Fibroblast of lung (primary cell): Measurements from ENCODE around the gene TMX4.

Source experiments
- EZH2 ChIP-seq: IDR thresholded peaks from 2 replicates; pipeline ENCODE4 v1.5.1; 2012; ENCODE audit warnings: low read length, control low read depth, mild to moderate bottlenecking; ENCODE audit errors: missing control alignments
- TF ChIP-seq, protein P1 (sequence below), 2 donors: IDR thresholded peaks in 1 of 2; conservative IDR thresholded peaks in 1 of 2; 1 replicate in 1 of 2; 2 replicates in 1 of 2; pipeline ENCODE4 v1.5.1; 2011 to 2012; ENCODE audit warnings: low read length in 2 of 2, control low read depth in 1 of 2, inconsistent platforms in 1 of 2, low read depth in 1 of 2, mild to moderate bottlenecking in 1 of 2

- TF ChIP-seq, protein P1, sequence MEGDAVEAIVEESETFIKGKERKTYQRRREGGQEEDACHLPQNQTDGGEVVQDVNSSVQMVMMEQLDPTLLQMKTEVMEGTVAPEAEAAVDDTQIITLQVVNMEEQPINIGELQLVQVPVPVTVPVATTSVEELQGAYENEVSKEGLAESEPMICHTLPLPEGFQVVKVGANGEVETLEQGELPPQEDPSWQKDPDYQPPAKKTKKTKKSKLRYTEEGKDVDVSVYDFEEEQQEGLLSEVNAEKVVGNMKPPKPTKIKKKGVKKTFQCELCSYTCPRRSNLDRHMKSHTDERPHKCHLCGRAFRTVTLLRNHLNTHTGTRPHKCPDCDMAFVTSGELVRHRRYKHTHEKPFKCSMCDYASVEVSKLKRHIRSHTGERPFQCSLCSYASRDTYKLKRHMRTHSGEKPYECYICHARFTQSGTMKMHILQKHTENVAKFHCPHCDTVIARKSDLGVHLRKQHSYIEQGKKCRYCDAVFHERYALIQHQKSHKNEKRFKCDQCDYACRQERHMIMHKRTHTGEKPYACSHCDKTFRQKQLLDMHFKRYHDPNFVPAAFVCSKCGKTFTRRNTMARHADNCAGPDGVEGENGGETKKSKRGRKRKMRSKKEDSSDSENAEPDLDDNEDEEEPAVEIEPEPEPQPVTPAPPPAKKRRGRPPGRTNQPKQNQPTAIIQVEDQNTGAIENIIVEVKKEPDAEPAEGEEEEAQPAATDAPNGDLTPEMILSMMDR (conservative IDR thresholded peaks at IDR 0.05 in 1 of 2, IDR thresholded peaks at IDR 0.05 in 1 of 2; ENCODE audit: low read depth in 1 of 2, low read length in 2 of 2), result no peak
- TF ChIP-seq EZH2, result no peak
Observed at GRCh38 chr20:7939663-7940062, 79.9 kb downstream of the TMX4 start.
